ENCODE results near the gene CDC6. TPM values are rescaled to one million over a fixed set of nuclear protein-coding genes. Genes with fewer than 3 reads are reported as not detected.

CDC6 gene
- total RNA-seq, 6 experiments from 2014 or later = 0.42 to 9.1 (median 3.1) TPM

GRCh38 chr17:40306395-40306794 is 18.7 kb downstream of the CDC6 start:
- Histone ChIP-seq H3K9me3 (no peaks in the 10 kb centered on the region), H3K4me1 (peaks cover 0 to 36% (median 17%) of the 10 kb centered on the region in 4 donors), H3K27me3 (no peaks in the 10 kb centered on the region), H3K4me3 (no peak overlapping the region), H3K27ac (no peak overlapping the region), H3K36me3 (no peaks in the 10 kb centered on the region)
- WGBS (ENCODE audit: insufficient coverage, low coverage, low lambda C conversion rate, missing lambda C conversion rate) = 67% methylated on average over 2 of the region's 2 CpGs
- no peak for TF ChIP-seq POLR2A (IDR thresholded peaks at IDR 0.05)
- TF ChIP-seq, protein P1, sequence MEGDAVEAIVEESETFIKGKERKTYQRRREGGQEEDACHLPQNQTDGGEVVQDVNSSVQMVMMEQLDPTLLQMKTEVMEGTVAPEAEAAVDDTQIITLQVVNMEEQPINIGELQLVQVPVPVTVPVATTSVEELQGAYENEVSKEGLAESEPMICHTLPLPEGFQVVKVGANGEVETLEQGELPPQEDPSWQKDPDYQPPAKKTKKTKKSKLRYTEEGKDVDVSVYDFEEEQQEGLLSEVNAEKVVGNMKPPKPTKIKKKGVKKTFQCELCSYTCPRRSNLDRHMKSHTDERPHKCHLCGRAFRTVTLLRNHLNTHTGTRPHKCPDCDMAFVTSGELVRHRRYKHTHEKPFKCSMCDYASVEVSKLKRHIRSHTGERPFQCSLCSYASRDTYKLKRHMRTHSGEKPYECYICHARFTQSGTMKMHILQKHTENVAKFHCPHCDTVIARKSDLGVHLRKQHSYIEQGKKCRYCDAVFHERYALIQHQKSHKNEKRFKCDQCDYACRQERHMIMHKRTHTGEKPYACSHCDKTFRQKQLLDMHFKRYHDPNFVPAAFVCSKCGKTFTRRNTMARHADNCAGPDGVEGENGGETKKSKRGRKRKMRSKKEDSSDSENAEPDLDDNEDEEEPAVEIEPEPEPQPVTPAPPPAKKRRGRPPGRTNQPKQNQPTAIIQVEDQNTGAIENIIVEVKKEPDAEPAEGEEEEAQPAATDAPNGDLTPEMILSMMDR (IDR thresholded peaks at IDR 0.05) = no peak
- DNase-seq = no peak
- intact Hi-C loops (cut with DNase I) = loop anchor here (5.0 kb wide), 2 partner anchors 46 to 51 kb away; no protein-coding TSS in a partner anchor
- ATAC-seq = no peak

DNA sequence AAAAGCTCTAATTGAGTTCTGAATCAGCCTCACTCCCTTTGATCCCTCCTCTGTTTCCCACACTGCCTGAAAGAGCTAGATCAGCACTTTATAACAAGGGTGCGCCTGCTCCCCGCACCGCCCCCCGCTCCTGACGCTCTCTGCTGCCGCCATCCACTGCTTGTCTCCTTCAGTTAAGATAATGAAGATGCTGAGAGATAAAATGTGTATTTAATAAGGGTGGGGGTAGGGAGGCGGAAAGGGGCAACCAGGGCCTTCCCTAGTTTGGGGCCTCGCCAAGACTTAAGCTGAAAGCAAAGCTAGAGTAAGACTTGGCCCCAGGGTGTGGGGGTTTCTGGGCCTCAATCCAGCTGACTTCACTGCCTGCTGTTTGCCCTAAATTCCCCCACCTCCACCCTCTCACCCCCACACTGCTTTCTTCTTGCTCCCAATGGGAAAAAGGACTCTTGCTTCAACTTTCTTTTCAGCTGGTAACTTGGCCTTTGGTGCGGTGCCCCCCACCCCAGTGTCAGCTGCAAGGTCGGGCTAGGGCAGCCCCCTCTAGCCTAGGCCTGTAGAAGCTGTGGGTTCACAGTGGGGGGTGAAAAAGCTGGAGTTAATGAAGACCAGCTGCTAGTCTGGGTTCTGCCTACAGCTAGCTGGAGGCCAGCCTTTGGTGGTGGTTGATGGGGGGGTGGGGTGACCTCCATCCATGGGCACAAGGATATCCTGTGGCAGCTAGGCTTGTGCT is 19.5 kb downstream of the CDC6 start:
- Histone ChIP-seq H3K27ac (peak overlapping the region in 2 of 3 donors; percentile 35 to 37), H3K36me3 (no peaks in the 10 kb centered on the region), H3K9me3 (no peaks in the 10 kb centered on the region), H3K4me1 (peaks cover 0 to 44% (median 20%) of the 10 kb centered on the region in 4 donors), H3K4me3 (no peak overlapping the region), H3K27me3 (no peaks in the 10 kb centered on the region)
- 68% methylated on average over 10 of the region's 10 CpGs for WGBS (ENCODE audit: insufficient coverage, low coverage, low lambda C conversion rate, missing lambda C conversion rate)
- intact Hi-C loops (cut with DNase I) = loop anchor here (5.0 kb wide), 2 partner anchors 45 to 50 kb away; no protein-coding TSS in a partner anchor
- ATAC-seq = no peak
- DNase-seq = peak in 2 of 3 donors; percentile 22 to 44
- TF ChIP-seq, protein P1 (IDR thresholded peaks at IDR 0.05) = no peak
- TF ChIP-seq POLR2A (IDR thresholded peaks at IDR 0.05) = no peak

- intact Hi-C loops (cut with DNase I) = loop anchor here (5.0 kb wide), 2 partner anchors 45 to 50 kb away; no protein-coding TSS in a partner anchor
- DNase-seq (peak in 1 of 3 donors; percentile 49), ATAC-seq (peak; percentile 8 to 49 (median 24))
- Histone ChIP-seq H3K36me3 (no peaks in the 10 kb centered on the region), H3K27ac (peak overlapping the region in 2 of 3 donors; percentile 13 to 37), H3K4me1 (peaks cover 0 to 50% (median 24%) of the 10 kb centered on the region in 4 donors), H3K9me3 (no peaks in the 10 kb centered on the region), H3K27me3 (no peaks in the 10 kb centered on the region), H3K4me3 (no peak overlapping the region)
- TF ChIP-seq, protein P1 (IDR thresholded peaks at IDR 0.05) = no peak
- no peak for TF ChIP-seq POLR2A (IDR thresholded peaks at IDR 0.05)
- 27% methylated on average over 3 of the region's 3 CpGs for WGBS (ENCODE audit: insufficient coverage, low coverage, low lambda C conversion rate, missing lambda C conversion rate)
These were observed 20.1 kb downstream of the CDC6 start for GRCh38 chr17:40307740-40308239.

- WGBS (ENCODE audit: insufficient coverage, low coverage, low lambda C conversion rate, missing lambda C conversion rate) = 28% methylated on average over 17 of the region's 20 CpGs
These were observed 21.6 kb downstream of the CDC6 start, which contains the start of gene RARA for GRCh38 chr17:40309031-40309948. TSS of gene RARA (plus strand) at chr17:40309180. CDS start at chr17:40331219, 22,039 bp downstream.

More at GRCh38 chr17:40309031-40309948, 21.6 kb downstream of the CDC6 start, which contains the start of gene RARA:
- peak within 1 kb of the TSS; percentile 18 to 51 (median 21) for H3K4me3 ChIP-seq
- no peaks in the 10 kb centered on the region for H3K27me3 ChIP-seq
- intact Hi-C loops (cut with DNase I) = loop anchor here (5.0 kb wide), 2 partner anchors 43 to 48 kb away; no protein-coding TSS in a partner anchor
- H3K9me3 ChIP-seq = no peaks in the 10 kb centered on the region
- H3K4me1 ChIP-seq = peaks cover 0 to 56% (median 28%) of the 10 kb centered on the region in 4 donors
- peak; percentile 26 to 60 (median 42) for ATAC-seq
- peak; percentile 24 to 71 (median 55) for DNase-seq
- peak within 1 kb of the TSS in 2 of 3 donors; percentile 13 to 37 for H3K27ac ChIP-seq
- no peaks in the 10 kb centered on the region for H3K36me3 ChIP-seq
- TF ChIP-seq, protein P1 (IDR thresholded peaks at IDR 0.05) = no peak
- no peak for TF ChIP-seq POLR2A (IDR thresholded peaks at IDR 0.05)

Measured in right lobe of liver (tissue), 6 donors.